HepG2 (cell line): ENCODE measurements around the gene CPT1B. TPM values are rescaled to one million over a fixed set of nuclear protein-coding genes. Genes with fewer than 3 reads are reported as not detected.

Experiments used
- ELF3 ChIP-seq: IDR thresholded peaks from 2 replicates; pipeline ENCODE4 v1.6.1; 2016; ENCODE audit warnings: missing genetic modification reagents, missing compliant biosample characterization
- HOXA9 ChIP-seq: sonication (generic); formaldehyde crosslinking; IDR thresholded peaks from 2 replicates; pipeline ENCODE4 v1.8.1; 2022; ENCODE audit warnings: missing genetic modification reagents, mild to moderate bottlenecking, moderate library complexity, borderline replicate concordance
- MED1 ChIP-seq: sonication (generic); formaldehyde crosslinking; IDR thresholded peaks from 2 replicates; pipeline ENCODE4 v1.4.0; 2020; ENCODE audit warnings: missing genetic modification reagents
- MTA3 ChIP-seq: sonication (generic); formaldehyde crosslinking; IDR thresholded peaks from 2 replicates; pipeline ENCODE4 v1.4.0; 2020; ENCODE audit warnings: missing genetic modification reagents
- MTF2 ChIP-seq: sonication (generic); formaldehyde crosslinking; IDR thresholded peaks from 2 replicates; pipeline ENCODE4 v1.5.0; 2020; ENCODE audit warnings: missing genetic modification reagents, borderline replicate concordance
- MYC ChIP-seq: sonication (generic); formaldehyde crosslinking; IDR thresholded peaks from 2 replicates; pipeline ENCODE4 v1.9.0; 2021; ENCODE audit warnings: missing genetic modification reagents, borderline replicate concordance
- SIX4 ChIP-seq: sonication (generic); formaldehyde crosslinking; IDR thresholded peaks from 2 replicates; pipeline ENCODE4 v1.4.0; 2020; ENCODE audit warnings: missing genetic modification reagents
- SMYD3 ChIP-seq: sonication (generic); formaldehyde crosslinking; IDR thresholded peaks from 2 replicates; pipeline ENCODE4 v1.8.1; 2023; ENCODE audit warnings: mild to moderate bottlenecking, missing genetic modification reagents
- SP4 ChIP-seq: sonication (generic); formaldehyde crosslinking; IDR thresholded peaks from 2 replicates; pipeline ENCODE4 v1.8.1; 2023; ENCODE audit warnings: mild to moderate bottlenecking, missing genetic modification reagents
- TOPORS ChIP-seq: sonication (generic); formaldehyde crosslinking; IDR thresholded peaks from 2 replicates; pipeline ENCODE4 v1.8.0; 2023; ENCODE audit warnings: mild to moderate bottlenecking, missing genetic modification reagents
- ZNF556 ChIP-seq: sonication (generic); formaldehyde crosslinking; IDR thresholded peaks from 2 replicates; pipeline ENCODE4 v1.4.0; 2020; ENCODE audit warnings: mild to moderate bottlenecking, missing genetic modification reagents, borderline replicate concordance
- ZNF652 ChIP-seq: IDR thresholded peaks from 2 replicates; pipeline ENCODE4 v1.6.1; 2016; ENCODE audit warnings: low read depth, borderline replicate concordance
- ZNF713 ChIP-seq: sonication (generic); formaldehyde crosslinking; IDR thresholded peaks from 2 replicates; pipeline ENCODE4 v1.4.0; 2020; ENCODE audit warnings: mild to moderate bottlenecking, missing genetic modification reagents
- ZSCAN20 ChIP-seq: sonication (generic); formaldehyde crosslinking; IDR thresholded peaks from 2 replicates; pipeline ENCODE4 v1.4.0; 2020; ENCODE audit warnings: missing genetic modification reagents, mild to moderate bottlenecking, borderline replicate concordance
- polyA plus RNA-seq, 8 experiments: library from polyadenylated mRNA; depleted of rRNA in 3 of 8; stranded (reverse) in 7 of 8; unstranded in 1 of 8; fragments of >200 nt; fragmentation: Illumina TruSeq in 4 of 8; extraction: Trizol in 4 of 8; gene quantifications; 2 replicates each; pipeline versions ENCODE4 v1.2.1 to v1.2.3, GENCODE V29; 2011 to 2016; ENCODE audit warnings: low read depth in 4 of 8, missing spikeins in 1 of 8, mixed read lengths in 1 of 8; ENCODE audit not compliant: insufficient read depth in 1 of 8
- total RNA-seq, 5 experiments: library from RNA; depleted of rRNA; stranded (reverse); fragments of >200 nt; fragmentation: Illumina TruSeq; extraction: Trizol; gene quantifications; 2 replicates each; pipeline ENCODE4 v1.2.3, GENCODE V29; 2016; ENCODE audit warnings: low read depth in 1 of 5
- TF ChIP-seq, protein P1 (sequence below): sonication (generic); formaldehyde crosslinking; IDR thresholded peaks from 2 replicates; pipeline ENCODE4 v1.4.0; 2020; ENCODE audit warnings: low read depth, mild to moderate bottlenecking, missing genetic modification reagents
- TF ChIP-seq, protein P2 (sequence below), 2 experiments: sonication (generic) in 1 of 2; formaldehyde crosslinking in 1 of 2; IDR thresholded peaks; 2 replicates each; pipeline versions ENCODE4 v1.5.1 to v1.6.1; 2011 to 2020; ENCODE audit warnings: borderline replicate concordance in 1 of 2, low read depth in 1 of 2, low read length in 1 of 2, mild to moderate bottlenecking in 1 of 2, missing genetic modification reagents in 1 of 2, moderate library complexity in 1 of 2
- TF ChIP-seq, protein P3 (sequence below): sonication (generic); formaldehyde crosslinking; IDR thresholded peaks from 2 replicates; pipeline ENCODE4 v1.4.0; 2020; ENCODE audit warnings: missing genetic modification reagents
- TF ChIP-seq, protein P4 (sequence below): sonication (generic); formaldehyde crosslinking; IDR thresholded peaks from 2 replicates; pipeline ENCODE4 v1.8.1; 2022; ENCODE audit warnings: mild to moderate bottlenecking, missing genetic modification reagents
- TF ChIP-seq, protein P5 (sequence below): sonication (generic); formaldehyde crosslinking; IDR thresholded peaks from 2 replicates; pipeline ENCODE4 v1.4.0; 2020; ENCODE audit warnings: mild to moderate bottlenecking, low read depth, missing genetic modification reagents
- TF ChIP-seq, protein P6 (sequence below): sonication (generic); formaldehyde crosslinking; IDR thresholded peaks from 2 replicates; pipeline ENCODE4 v1.4.0; 2020; ENCODE audit warnings: mild to moderate bottlenecking, missing genetic modification reagents

CPT1B gene
- total and polyA plus RNA-seq, 2 of the 13 experiments (the other 11 are each of a cell fraction or from before 2014, with no cell fraction given), result 9.2 to 19.5 TPM

DNA sequence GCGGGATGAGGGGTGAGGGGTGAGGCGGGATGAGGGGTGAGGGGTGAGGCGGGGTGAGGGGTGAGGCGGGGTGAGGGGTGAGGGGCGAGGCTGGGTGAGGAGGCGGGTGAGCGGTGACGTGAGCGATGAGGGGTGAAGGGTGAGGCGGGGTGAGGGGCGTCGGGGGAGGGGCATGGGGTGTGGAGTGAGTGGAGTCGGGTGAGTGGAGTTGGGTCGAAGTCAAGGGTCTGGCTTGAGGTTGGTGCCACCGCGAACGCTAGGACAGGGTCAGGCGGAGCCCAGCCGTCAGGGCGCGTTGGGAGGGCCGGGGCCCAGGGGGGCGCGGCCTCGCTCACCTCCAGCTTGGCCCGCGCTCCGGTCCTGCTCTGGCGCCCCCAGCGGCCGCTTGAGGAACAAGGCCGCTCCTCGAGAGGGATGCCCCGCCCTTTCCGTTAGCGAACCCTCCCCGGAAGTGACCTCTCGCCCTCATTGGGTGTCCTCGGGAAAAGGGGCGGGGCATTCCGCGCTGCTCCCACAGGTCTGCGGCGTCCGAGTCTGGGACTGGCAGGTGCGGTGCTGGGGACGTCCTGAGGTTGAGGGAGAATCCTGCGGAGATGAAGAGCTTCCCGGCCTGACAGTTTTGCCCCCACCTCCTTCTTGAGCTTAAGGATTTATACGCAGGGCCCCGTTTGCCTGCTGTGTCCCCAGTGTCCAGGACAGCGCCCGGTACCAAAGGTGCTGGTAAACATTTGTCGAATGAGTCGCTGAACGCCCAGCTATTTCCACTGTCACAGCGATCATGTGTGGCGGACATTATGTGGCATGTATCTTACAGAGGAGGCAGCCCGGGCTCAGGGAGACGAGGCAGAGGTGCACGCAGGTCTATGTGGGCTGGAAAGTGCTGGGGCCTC is 15.5 kb downstream of the CPT1B start, which contains the start of gene SYCE3 (continued):
- TF ChIP-seq ZNF713 (no peak), MED1 (CRISPR knock-in tag) (peak; percentile 49; the same call in 1 of the 2 replicates), HOXA9 (no peak), MYC (CRISPR knock-in tag) (no peak; the same call in 1 of the 2 replicates), SIX4 (no peak), TOPORS (CRISPR knock-in tag) (no peak), ZSCAN20 (CRISPR knock-in tag) (no peak), SP4 (CRISPR knock-in tag) (peak; percentile 95), ELF3 (CRISPR knock-in tag) (peak; percentile 50; the same call in 1 of the 2 replicates), ZNF556 (CRISPR knock-in tag) (peak; percentile 39; the same call in 1 of the 2 replicates), MTF2 (CRISPR knock-in tag) (no peak), MTA3 (CRISPR knock-in tag) (no peak), ZNF652 (CRISPR knock-in tag) (no peak), SMYD3 (no peak)
- TF ChIP-seq, protein P1, sequence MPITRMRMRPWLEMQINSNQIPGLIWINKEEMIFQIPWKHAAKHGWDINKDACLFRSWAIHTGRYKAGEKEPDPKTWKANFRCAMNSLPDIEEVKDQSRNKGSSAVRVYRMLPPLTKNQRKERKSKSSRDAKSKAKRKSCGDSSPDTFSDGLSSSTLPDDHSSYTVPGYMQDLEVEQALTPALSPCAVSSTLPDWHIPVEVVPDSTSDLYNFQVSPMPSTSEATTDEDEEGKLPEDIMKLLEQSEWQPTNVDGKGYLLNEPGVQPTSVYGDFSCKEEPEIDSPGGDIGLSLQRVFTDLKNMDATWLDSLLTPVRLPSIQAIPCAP (CRISPR knock-in tag), result 0 out of 2 replicates have a peak, but pooled peaks have one; percentile 40
- TF ChIP-seq, protein P2, sequence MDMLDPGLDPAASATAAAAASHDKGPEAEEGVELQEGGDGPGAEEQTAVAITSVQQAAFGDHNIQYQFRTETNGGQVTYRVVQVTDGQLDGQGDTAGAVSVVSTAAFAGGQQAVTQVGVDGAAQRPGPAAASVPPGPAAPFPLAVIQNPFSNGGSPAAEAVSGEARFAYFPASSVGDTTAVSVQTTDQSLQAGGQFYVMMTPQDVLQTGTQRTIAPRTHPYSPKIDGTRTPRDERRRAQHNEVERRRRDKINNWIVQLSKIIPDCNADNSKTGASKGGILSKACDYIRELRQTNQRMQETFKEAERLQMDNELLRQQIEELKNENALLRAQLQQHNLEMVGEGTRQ (IDR thresholded peaks at IDR 0.05; ENCODE audit: low read depth, low read length), result no peak
- TF ChIP-seq, protein P2 (CRISPR knock-in tag; IDR thresholded peaks at IDR 0.05; ENCODE audit: borderline replicate concordance), result no peak; the same call in 1 of the 2 replicates
- TF ChIP-seq, protein P3, sequence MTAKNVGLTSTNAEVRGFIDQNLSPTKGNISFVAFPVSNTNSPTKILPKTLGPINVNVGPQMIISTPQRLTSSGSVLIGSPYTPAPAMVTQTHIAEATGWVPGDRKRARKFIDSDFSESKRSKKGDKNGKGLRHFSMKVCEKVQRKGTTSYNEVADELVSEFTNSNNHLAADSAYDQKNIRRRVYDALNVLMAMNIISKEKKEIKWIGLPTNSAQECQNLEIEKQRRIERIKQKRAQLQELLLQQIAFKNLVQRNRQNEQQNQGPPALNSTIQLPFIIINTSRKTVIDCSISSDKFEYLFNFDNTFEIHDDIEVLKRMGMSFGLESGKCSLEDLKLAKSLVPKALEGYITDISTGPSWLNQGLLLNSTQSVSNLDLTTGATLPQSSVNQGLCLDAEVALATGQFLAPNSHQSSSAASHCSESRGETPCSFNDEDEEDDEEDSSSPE, result peak; percentile 54
- TF ChIP-seq, protein P4, sequence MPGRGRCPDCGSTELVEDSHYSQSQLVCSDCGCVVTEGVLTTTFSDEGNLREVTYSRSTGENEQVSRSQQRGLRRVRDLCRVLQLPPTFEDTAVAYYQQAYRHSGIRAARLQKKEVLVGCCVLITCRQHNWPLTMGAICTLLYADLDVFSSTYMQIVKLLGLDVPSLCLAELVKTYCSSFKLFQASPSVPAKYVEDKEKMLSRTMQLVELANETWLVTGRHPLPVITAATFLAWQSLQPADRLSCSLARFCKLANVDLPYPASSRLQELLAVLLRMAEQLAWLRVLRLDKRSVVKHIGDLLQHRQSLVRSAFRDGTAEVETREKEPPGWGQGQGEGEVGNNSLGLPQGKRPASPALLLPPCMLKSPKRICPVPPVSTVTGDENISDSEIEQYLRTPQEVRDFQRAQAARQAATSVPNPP, result no peak
- TF ChIP-seq, protein P5, sequence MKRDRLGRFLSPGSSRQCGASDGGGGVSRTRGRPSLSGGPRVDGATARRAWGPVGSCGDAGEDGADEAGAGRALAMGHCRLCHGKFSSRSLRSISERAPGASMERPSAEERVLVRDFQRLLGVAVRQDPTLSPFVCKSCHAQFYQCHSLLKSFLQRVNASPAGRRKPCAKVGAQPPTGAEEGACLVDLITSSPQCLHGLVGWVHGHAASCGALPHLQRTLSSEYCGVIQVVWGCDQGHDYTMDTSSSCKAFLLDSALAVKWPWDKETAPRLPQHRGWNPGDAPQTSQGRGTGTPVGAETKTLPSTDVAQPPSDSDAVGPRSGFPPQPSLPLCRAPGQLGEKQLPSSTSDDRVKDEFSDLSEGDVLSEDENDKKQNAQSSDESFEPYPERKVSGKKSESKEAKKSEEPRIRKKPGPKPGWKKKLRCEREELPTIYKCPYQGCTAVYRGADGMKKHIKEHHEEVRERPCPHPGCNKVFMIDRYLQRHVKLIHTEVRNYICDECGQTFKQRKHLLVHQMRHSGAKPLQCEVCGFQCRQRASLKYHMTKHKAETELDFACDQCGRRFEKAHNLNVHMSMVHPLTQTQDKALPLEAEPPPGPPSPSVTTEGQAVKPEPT, result peak; percentile 71; the same call in 1 of the 2 replicates
- TF ChIP-seq, protein P6, sequence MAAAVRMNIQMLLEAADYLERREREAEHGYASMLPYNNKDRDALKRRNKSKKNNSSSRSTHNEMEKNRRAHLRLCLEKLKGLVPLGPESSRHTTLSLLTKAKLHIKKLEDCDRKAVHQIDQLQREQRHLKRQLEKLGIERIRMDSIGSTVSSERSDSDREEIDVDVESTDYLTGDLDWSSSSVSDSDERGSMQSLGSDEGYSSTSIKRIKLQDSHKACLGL, result no peak; the same call in 1 of the 2 replicates
